HEK293 (cell line): ENCODE results near the gene PAX2.

ENCODE experiments used
- SETDB1 ChIP-seq: IDR thresholded peaks from one replicate; pipeline ENCODE4 v1.6.1; 2017; ENCODE audit warnings: mild to moderate bottlenecking, low read length, moderate library complexity, mixed read lengths; ENCODE audit not compliant: insufficient read length
- ZNF10 ChIP-seq: fragments of 450-650 bp; formaldehyde crosslinking; IDR thresholded peaks from 2 replicates; pipeline ENCODE4 v1.5.1; 2017; ENCODE audit warnings: missing biosample characterization, missing genetic modification characterization
- TF ChIP-seq, protein P1 (sequence below): sonication (generic); formaldehyde crosslinking; IDR thresholded peaks from 2 replicates; pipeline ENCODE4 v1.8.1; 2022; ENCODE audit warnings: mild to moderate bottlenecking, moderate library complexity, missing genetic modification reagents
- TF ChIP-seq, protein P2 (sequence below): fragments of 450-650 bp; formaldehyde crosslinking; IDR thresholded peaks from 2 replicates; pipeline ENCODE4 v1.5.1; 2016; ENCODE audit warnings: missing biosample characterization, missing genetic modification characterization, low read depth

DNA sequence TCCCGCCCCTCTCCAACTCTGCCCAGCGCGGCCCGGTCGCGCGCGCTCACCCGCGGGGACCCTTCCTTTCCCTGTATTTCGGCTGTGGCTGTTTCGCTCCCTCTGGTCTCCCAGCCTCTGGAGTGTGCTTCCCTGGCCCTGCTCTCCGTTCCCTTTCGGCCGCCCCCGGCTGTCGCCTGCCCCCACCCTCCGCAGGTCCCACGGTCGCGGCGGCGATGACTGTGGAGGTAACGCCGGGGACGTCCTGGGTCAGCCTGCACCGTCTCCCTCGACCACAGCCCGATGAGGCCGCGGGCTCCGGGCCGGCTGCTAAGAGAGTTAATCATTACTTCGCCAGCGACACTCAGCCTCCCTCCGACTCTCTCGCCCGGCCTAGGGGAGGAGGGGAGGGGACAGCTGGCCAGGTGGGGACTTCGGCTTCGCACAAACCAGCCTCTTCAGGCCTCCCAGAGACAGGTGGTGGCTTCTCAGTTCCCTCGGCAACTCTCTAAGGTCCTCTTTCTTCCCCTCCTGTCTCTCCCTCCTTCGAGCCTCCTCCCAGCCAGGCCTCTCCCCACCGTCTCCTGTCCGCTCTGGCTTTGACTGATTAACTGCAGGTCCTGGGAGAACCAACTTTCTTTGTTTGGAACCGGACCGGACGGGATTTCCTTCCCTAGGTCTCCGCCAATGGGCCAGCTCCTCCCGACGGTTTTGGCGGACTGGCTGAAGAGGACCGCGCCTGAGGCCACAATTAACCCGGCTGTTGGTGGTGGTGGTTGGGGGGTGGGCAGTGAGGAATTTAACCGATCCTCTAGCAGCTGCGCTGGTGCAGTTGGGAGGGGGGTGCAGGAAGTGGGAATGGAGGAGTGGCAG, 5.6 kb upstream of the PAX2 start:
- TF ChIP-seq SETDB1 (no peak), ZNF10 (tag by site-specific recombination) (no peak)
- TF ChIP-seq, protein P1, sequence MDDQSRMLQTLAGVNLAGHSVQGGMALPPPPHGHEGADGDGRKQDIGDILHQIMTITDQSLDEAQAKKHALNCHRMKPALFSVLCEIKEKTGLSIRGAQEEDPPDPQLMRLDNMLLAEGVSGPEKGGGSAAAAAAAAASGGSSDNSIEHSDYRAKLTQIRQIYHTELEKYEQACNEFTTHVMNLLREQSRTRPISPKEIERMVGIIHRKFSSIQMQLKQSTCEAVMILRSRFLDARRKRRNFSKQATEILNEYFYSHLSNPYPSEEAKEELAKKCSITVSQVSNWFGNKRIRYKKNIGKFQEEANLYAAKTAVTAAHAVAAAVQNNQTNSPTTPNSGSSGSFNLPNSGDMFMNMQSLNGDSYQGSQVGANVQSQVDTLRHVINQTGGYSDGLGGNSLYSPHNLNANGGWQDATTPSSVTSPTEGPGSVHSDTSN = no peak
- TF ChIP-seq, protein P2, sequence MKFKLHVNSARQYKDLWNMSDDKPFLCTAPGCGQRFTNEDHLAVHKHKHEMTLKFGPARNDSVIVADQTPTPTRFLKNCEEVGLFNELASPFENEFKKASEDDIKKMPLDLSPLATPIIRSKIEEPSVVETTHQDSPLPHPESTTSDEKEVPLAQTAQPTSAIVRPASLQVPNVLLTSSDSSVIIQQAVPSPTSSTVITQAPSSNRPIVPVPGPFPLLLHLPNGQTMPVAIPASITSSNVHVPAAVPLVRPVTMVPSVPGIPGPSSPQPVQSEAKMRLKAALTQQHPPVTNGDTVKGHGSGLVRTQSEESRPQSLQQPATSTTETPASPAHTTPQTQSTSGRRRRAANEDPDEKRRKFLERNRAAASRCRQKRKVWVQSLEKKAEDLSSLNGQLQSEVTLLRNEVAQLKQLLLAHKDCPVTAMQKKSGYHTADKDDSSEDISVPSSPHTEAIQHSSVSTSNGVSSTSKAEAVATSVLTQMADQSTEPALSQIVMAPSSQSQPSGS (tag by site-specific recombination) = no peak
